Omental fat pad (tissue), 4 donors: ENCODE results near the gene GSE1. TPM values are rescaled to one million over a fixed set of nuclear protein-coding genes. Genes with fewer than 3 reads are reported as not detected.

Source experiments
- ATAC-seq: fragments of 150-250 bp; one replicate; pipeline ENCODE4 v1.9.1; 2016; ENCODE audit warnings: mild to moderate bottlenecking, moderate library complexity; ENCODE audit not compliant: low FRiP score
- DNase-seq: peaks from one replicate; pipeline ENCODE4 v3.0.0-alpha.2; 2019; ENCODE audit warnings: low spot score
- total RNA-seq, 4 donors: library from RNA; depleted of rRNA; stranded (reverse); fragments of >200 nt; gene quantifications; one replicate each; pipeline ENCODE4 v1.1.0, GENCODE V29; 2016
- TF ChIP-seq, protein P1 (sequence below), 3 donors: fragments of 450-650 bp; IDR thresholded peaks; one replicate each; pipeline ENCODE4 v1.5.1; 2016 to 2017; ENCODE audit warnings: antibody characterized with exemption in 3 of 3, mild to moderate bottlenecking in 3 of 3, moderate library complexity in 2 of 3

GSE1 gene
- total RNA-seq, 4 donors from 2014 or later = 50.9 to 181 (median 90.9) TPM

DNA sequence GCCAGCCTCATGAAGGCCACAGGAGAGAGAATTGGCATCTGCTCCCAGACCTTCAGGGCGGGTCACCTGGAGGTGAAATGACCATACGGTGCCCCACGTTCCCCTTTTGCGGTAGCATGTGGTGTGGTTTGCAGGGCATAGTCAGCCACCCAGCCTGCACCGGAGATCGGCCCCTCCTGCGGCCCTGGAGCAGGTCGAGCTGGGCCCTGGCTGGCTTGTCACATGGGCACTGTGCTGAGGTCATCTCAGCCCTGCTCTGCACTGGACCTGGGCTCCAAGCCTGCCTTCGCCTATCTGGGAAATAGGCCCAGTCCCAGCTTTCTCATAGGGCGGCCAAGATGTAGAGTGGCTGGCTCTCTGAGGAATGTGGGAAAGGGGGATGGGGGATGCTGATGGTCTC, 16.2 kb downstream of the GSE1 start:
- TF ChIP-seq, protein P1, sequence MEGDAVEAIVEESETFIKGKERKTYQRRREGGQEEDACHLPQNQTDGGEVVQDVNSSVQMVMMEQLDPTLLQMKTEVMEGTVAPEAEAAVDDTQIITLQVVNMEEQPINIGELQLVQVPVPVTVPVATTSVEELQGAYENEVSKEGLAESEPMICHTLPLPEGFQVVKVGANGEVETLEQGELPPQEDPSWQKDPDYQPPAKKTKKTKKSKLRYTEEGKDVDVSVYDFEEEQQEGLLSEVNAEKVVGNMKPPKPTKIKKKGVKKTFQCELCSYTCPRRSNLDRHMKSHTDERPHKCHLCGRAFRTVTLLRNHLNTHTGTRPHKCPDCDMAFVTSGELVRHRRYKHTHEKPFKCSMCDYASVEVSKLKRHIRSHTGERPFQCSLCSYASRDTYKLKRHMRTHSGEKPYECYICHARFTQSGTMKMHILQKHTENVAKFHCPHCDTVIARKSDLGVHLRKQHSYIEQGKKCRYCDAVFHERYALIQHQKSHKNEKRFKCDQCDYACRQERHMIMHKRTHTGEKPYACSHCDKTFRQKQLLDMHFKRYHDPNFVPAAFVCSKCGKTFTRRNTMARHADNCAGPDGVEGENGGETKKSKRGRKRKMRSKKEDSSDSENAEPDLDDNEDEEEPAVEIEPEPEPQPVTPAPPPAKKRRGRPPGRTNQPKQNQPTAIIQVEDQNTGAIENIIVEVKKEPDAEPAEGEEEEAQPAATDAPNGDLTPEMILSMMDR (IDR thresholded peaks at IDR 0.05) = no peak
- no peak for ATAC-seq
- no peak for DNase-seq

DNA sequence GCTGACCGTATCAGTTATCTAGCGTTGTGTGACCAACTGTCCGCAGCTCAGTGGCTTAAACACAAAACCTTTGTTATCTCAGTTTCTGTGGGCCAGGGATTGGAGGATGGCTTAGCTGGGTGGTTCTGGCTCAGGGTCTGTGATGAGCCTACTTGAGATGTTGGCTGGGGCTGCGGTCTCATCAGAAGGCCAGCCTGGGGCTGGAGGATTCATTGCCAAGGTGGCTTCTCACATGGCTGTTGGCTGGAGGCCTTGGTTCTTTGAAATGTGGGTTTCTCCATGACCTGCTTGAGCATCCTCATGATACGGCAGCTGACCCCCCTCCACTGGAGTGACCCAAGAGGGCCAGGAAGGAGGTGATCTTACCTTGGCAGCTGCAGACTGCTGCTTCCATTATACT, 16.7 kb downstream of the GSE1 start:
- TF ChIP-seq, protein P1 (IDR thresholded peaks at IDR 0.05) = no peak
- no peak for ATAC-seq
- DNase-seq = no peak

DNA sequence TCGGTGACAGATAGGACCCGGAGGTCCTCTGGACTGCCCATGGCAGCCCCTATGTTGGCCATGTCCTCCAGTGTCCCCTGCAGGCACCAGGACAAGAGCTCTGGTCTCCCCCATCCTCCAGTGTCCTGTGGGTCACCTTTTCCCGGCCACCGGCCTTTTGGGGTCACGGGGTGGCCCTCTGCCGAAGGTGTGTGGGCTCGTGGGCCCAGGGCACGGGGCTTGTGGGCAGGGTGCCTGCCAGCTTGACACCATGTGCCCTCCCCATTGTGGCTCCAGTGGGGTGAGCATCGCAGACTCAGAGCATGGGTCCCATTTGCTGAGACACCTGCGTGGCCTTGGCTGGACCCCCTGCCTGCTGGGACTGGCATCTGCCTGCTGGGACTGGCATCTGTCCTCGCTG, 18.1 kb downstream of the GSE1 start:
- ATAC-seq = no peak
- TF ChIP-seq, protein P1 (IDR thresholded peaks at IDR 0.05) = no peak
- DNase-seq = no peak

DNA sequence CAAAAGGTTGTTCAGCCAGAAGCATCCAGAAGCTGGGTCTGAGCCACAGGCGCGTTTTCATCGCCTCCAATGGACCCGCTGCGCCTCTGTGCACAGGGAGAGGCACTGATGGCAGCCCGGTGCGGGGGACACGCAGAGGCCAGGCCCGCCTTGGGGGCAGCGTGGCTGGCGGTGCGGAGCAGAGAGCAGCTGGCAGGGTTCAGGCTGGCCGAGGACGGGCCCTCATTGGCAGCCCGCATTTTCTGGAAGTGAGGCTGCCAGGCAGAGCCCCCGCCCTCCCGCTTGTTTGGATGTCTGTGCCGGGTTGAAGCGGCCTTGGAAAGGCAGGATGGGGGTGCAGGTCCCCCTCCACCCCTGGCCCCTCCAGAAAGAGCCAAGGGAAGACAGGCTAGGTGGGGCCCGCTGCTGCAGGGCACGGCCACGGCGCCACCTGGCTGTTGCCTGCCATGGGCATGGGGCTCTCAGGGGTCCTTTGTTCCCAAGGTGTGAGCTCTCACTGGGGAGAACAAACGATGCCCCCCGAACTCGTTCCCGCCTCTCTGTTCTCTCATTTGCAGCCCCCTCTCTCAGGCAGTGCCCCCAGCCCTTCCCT, 18.8 kb downstream of the GSE1 start:
- ATAC-seq = no peak
- TF ChIP-seq, protein P1 (IDR thresholded peaks at IDR 0.05) = no peak
- no peak for DNase-seq

DNA sequence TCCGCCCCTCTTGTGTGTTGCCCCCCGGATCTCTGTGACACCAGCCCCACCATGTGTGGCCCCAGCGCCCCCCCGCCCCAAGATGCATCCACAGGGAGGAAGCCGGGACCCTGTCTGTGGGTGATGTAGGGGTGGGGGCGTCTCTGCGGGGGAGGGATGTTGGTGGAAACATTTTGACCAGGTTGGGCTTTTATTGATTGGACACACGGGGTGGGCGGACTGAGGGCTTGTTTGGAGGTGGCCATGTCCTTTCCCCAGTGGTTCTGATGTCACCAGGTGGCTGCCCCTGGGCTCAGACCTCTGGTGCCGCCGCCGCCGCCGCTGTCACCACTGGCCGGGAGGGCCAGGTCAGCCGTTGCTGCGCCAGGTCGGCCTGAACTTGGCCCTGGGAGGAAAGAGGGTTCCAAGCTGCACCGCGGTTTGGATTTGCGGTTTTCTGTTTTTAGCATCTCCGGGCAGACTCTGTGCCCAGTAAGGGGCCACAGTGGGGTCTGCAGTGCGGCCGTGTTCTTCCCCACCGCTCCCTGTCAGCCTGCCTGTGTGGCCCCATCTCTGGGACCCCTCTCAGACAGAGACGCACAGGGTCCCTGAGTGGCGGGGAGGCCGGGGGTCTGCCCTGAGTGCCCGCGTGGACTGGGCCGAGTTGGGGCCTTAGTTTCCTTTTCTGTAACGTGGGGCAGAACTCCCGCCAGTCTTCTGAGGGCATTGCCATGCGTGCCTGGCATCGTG, 19.8 kb downstream of the GSE1 start:
- ATAC-seq = no peak
- TF ChIP-seq, protein P1 (IDR thresholded peaks at IDR 0.05) = no peak
- DNase-seq = no peak

DNA sequence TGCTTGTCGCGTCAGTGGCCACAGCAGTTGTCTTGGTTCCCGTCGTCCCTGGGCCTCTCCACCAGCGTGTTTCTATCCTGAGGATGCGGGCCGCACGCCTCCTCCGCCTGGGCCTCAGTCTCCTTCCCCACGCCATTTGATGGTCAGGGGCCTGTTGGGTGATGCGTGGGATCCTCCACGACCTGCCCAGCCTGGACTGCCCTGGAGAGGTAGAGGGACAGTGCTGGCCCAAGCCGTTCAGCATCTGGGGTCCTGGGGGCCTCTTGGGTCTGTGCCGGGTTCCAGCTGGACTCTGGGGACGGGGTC, 20.3 kb downstream of the GSE1 start:
- DNase-seq = no peak
- TF ChIP-seq, protein P1 (IDR thresholded peaks at IDR 0.05) = no peak
- ATAC-seq = no peak

DNA sequence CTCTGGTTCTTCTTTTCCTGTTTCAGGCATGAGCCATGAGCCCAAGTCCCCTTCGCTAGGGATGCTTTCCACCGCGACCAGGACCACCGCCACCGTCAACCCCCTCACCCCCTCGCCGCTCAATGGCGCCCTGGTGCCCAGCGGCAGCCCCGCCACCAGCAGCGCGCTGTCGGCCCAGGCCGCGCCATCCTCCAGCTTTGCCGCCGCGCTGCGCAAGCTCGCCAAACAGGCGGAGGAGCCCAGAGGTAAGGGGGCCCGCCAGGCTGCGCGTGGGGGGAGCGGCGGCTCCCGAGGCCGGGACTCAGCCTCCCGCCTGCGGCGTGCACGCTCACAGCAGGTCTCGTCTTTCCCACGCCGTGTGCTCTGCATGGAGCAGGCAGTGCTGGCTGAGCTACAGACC, 20.8 kb downstream of the GSE1 start:
- ATAC-seq (no peak), DNase-seq (no peak)

More for the DNA sequence above, 20.8 kb downstream of the GSE1 start:
- TF ChIP-seq, protein P1 (IDR thresholded peaks at IDR 0.05) = no peak
